Caki2 (cell line): Measurements from ENCODE around the gene WDFY4. TPM values are rescaled to one million over a fixed set of nuclear protein-coding genes. Genes with fewer than 3 reads are reported as not detected.

Source experiments
- DNase-seq: peaks from one replicate; pipeline ENCODE4 v3.0.0-alpha.2; 2015; ENCODE audit warnings: low read depth
- in situ Hi-C: cut with HindIII; loops from 2 replicates; pipeline ENCODE4 v1.10.0; 2016; ENCODE audit warnings: low sequenced_read_pairs, low pct_unique_long_range_greater_than_20kb, mixed read lengths
- total RNA-seq: library from RNA; depleted of rRNA; stranded (reverse); fragments of >200 nt; shearing (Covaris generic); gene quantifications from 2 replicates; pipeline ENCODE4 v1.2.3, GENCODE V29; 2014; ENCODE audit warnings: low replicate concordance

WDFY4 gene
- total RNA-seq, 1 experiment from 2014 or later = not detected

DNA sequence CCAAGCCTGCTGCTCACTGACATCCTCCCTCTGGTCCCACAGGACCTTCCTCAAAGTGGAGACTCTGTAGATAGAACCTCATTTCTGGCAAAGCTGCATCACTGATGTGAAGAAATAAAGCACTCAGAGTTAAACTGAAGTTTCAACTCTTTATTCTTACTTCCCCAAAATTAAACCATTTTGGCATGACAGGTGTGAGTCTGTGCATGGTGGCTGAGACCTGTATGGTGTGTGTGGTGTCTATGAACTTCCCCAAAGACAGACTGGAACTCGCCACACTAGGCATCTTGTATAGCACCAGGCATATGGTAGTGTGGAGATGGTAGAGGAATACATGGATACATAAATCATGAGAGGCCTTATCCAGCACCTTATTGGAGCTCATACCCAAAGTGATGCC is 6.6 kb upstream of the WDFY4 start:
- in situ Hi-C loops = no loop called here
- no peak for DNase-seq

DNA sequence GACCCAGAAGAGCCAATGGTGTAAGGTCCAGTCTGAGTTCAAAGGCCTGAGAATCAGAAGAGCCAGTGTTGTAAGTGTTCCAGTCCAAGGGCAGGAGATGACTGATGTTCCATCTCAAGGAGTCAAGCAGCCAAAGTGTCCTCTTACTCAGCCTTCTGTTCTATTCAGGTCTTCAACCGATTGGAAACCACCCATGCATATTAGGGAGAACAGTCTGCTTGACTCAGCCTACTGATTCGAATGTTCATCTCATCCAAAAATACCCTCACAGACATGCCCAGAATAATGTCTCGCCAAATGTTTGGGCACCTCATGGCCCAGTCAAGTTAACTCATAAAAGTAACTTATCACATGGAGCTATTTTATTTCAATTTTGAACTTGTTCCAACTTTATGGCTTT is 2.9 kb upstream of the WDFY4 start:
- in situ Hi-C loops = no loop called here
- DNase-seq = no peak

DNA sequence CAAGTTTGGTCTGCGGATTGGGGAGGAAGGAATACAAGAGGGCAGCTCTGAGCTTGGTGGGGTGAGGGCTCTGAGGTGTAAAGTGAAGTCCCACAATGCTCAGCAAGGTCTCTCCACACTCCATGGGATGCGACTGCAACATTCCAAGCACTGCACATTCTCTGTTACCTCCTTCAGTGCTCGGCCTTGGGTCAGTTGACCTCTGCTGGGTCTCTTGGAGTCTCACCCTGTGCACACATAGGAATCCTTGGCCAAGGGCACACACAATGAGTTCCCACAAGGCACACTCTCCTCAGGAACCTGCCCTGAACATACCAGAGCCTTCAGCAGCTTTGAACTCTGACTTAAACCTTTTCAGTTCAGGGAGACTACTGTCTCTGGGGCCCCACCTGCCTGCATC is 2.4 kb upstream of the WDFY4 start:
- in situ Hi-C loops = no loop called here
- DNase-seq = no peak

GRCh38 chr10:48683424-48683823 is 1.2 kb upstream of the WDFY4 start:
- in situ Hi-C loops = no loop called here
- no peak for DNase-seq

GRCh38 chr10:48683868-48684267 is 805 bp upstream of the WDFY4 start:
- no peak for DNase-seq
- in situ Hi-C loops = no loop called here

DNA sequence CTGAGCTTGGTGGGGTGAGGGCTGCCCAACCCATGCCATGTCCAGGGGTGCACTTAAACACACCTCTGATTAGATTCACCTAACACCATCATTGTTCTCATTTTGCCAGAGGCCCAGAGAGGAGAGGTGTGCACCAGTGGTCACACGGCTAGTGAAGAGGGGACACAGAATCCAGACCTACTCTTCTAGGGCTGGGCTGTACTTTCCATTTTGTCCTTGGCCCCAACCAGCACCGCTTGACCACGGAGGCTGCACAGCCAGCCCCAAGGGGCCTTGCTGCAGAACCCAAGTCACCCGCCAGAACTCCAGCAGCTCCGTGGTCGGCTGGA is 246 bp upstream of the WDFY4 start:
- in situ Hi-C loops = no loop called here
- DNase-seq = no peak

- in situ Hi-C loops = no loop called here
- no peak for DNase-seq
These were observed 1.1 kb downstream of the WDFY4 start for GRCh38 chr10:48685731-48686130.

GRCh38 chr10:48690791-48691660 is 6.4 kb downstream of the WDFY4 start:
- no peak for DNase-seq
- in situ Hi-C loops = no loop called here

- DNase-seq = no peak
- in situ Hi-C loops = no loop called here
These were observed 7.3 kb downstream of the WDFY4 start for GRCh38 chr10:48691812-48692528.

DNA sequence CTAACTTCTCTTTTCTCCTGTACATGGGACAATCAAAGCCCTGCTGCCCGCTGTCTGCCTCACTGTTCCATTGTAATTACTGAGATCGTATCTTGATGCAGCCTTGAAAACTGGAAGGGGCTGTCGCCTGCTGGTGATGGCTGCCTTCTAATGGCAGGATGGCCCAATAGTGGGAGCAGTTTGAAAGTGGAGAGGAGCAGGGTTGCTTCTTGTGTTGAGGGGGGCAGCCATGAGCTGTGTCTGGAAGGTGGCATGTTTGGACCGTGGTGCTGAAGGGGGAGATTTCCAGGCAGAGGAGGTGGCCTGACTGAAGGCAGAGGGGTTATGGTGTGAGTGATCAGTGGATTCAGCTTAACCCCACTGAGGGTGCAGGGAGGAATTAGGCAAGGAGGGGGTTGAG is 8.1 kb downstream of the WDFY4 start:
- in situ Hi-C loops = no loop called here
- no peak for DNase-seq

DNA sequence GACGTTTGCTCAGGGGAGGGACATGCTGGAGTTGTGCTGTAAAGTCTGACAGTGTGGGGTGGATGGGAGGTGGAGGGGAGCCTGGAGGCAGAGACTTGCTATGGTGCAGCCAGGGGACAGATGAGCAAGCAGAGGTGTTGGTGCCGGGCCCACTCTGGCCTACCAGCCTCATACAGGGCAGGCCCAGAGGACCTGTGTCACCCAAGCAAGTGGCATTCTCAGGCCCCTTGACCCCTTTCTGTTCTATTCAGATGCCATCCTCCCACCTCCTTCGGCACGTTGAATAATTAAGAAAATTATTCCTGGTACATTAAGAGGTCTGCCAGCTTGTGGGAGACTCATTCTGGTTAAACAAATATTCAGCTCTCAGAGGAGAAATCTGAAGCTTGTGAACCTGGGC is 8.5 kb downstream of the WDFY4 start:
- in situ Hi-C loops = no loop called here
- DNase-seq = no peak

DNA sequence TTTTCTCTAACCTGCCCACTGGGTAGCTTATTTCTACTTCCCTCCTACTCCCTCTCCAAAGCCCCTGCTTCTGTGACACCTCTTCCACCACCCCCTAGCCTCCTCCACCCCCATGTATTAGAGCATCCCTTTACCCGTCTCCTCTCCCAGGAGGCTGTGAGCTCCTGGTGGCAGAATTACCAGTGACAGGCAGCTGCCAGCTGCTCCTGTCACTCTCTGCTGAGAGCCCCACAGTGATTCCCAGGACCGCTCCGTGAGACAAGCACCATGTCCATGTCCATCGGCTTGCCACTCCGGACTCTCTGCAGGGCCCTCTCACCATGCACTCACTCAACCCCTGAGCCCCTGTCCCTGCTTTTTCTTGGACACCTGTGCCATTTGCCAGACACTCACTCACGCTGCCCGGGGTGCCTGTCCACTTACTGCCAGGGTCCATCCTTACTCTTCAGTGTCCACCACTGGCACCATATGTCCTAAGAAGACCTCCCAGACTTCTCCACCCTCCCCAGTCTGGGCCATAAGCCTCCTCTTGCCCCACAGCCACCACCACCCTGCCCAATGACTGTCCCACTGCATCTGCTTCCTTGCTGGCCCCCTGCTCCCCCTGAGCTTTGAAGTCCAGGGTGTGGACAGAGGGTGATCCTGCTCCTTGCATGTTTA is 9.8 kb downstream of the WDFY4 start:
- in situ Hi-C loops = no loop called here
- no peak for DNase-seq

- in situ Hi-C loops = no loop called here
- DNase-seq = no peak
These were observed 11.2 kb downstream of the WDFY4 start for GRCh38 chr10:48695636-48696534.

GRCh38 chr10:48696535-48696873 is 11.8 kb downstream of the WDFY4 start:
- no peak for DNase-seq
- in situ Hi-C loops = no loop called here

DNA sequence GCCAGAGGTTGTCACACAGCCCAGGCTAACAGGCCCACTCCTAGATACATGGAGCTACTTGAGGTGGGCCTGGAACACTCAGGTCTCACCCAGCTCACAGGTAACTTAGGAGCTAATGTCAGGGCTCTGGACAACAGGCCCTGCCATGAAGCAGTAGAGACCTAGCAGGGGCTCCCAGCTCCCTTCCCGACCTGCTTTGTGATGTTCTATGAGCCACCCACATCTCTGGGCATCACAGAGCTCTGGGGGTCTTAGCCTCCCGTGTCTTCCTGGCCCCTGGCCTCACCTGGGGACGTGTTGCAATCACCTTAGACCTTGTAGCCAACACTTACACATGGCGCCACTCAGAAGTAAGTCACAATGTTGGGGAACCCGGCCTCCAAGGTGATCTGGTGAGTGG is 12.4 kb downstream of the WDFY4 start:
- no peak for DNase-seq
- in situ Hi-C loops = no loop called here

- in situ Hi-C loops = no loop called here
- DNase-seq = no peak
These were observed 13.4 kb downstream of the WDFY4 start for GRCh38 chr10:48697821-48698764.

GRCh38 chr10:48699011-48699627 is 14.4 kb downstream of the WDFY4 start:
- in situ Hi-C loops = no loop called here

More at GRCh38 chr10:48699011-48699627, 14.4 kb downstream of the WDFY4 start:
- no peak for DNase-seq
